ENCODE results near the gene SMS.

DNA sequence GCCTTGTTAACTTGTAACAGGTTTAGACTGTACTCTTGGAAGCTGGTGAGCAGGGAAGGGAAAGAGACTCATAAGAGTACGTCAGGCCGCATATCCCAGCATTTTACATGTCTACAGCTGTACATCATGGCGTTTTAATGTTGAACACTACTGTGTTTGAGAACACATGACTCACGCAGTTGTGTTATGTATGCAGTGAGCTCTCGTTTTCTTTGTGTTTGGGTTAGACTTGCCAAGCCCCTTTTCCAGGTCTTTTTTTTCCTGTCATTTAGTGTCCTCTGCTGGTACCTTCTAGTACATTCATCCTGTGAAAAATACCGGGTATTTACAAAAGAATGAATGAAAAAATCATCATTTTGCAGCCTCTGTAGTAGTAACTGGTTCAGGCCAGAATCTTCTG, 35.3 kb downstream of the SMS start:
- TF ChIP-seq POLR2AphosphoS5 (IDR thresholded peaks at IDR 0.05; ENCODE audit: low read depth, low read length) (no peak), TCF7 (IDR thresholded peaks at IDR 0.05; ENCODE audit: low read depth) (no peak), CC2D1A (CRISPR knock-in tag; IDR thresholded peaks at IDR 0.05) (no peak), HNF4A (CRISPR knock-in tag; IDR thresholded peaks at IDR 0.05) (no peak), BRCA1 (CRISPR knock-in tag; IDR thresholded peaks at IDR 0.05) (no peak)
- TF ChIP-seq, protein P1, sequence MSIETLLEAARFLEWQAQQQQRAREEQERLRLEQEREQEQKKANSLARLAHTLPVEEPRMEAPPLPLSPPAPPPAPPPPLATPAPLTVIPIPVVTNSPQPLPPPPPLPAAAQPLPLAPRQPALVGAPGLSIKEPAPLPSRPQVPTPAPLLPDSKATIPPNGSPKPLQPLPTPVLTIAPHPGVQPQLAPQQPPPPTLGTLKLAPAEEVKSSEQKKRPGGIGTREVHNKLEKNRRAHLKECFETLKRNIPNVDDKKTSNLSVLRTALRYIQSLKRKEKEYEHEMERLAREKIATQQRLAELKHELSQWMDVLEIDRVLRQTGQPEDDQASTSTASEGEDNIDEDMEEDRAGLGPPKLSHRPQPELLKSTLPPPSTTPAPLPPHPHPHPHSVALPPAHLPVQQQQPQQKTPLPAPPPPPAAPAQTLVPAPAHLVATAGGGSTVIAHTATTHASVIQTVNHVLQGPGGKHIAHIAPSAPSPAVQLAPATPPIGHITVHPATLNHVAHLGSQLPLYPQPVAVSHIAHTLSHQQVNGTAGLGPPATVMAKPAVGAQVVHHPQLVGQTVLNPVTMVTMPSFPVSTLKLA (IDR thresholded peaks at IDR 0.05), result no peak
- TF ChIP-seq, protein P2, sequence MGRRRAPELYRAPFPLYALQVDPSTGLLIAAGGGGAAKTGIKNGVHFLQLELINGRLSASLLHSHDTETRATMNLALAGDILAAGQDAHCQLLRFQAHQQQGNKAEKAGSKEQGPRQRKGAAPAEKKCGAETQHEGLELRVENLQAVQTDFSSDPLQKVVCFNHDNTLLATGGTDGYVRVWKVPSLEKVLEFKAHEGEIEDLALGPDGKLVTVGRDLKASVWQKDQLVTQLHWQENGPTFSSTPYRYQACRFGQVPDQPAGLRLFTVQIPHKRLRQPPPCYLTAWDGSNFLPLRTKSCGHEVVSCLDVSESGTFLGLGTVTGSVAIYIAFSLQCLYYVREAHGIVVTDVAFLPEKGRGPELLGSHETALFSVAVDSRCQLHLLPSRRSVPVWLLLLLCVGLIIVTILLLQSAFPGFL (CRISPR knock-in tag; IDR thresholded peaks at IDR 0.05), result no peak
- TF ChIP-seq, protein P3, sequence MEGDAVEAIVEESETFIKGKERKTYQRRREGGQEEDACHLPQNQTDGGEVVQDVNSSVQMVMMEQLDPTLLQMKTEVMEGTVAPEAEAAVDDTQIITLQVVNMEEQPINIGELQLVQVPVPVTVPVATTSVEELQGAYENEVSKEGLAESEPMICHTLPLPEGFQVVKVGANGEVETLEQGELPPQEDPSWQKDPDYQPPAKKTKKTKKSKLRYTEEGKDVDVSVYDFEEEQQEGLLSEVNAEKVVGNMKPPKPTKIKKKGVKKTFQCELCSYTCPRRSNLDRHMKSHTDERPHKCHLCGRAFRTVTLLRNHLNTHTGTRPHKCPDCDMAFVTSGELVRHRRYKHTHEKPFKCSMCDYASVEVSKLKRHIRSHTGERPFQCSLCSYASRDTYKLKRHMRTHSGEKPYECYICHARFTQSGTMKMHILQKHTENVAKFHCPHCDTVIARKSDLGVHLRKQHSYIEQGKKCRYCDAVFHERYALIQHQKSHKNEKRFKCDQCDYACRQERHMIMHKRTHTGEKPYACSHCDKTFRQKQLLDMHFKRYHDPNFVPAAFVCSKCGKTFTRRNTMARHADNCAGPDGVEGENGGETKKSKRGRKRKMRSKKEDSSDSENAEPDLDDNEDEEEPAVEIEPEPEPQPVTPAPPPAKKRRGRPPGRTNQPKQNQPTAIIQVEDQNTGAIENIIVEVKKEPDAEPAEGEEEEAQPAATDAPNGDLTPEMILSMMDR (CRISPR knock-in tag; IDR thresholded peaks at IDR 0.05), result no peak
- TF ChIP-seq, protein P4, sequence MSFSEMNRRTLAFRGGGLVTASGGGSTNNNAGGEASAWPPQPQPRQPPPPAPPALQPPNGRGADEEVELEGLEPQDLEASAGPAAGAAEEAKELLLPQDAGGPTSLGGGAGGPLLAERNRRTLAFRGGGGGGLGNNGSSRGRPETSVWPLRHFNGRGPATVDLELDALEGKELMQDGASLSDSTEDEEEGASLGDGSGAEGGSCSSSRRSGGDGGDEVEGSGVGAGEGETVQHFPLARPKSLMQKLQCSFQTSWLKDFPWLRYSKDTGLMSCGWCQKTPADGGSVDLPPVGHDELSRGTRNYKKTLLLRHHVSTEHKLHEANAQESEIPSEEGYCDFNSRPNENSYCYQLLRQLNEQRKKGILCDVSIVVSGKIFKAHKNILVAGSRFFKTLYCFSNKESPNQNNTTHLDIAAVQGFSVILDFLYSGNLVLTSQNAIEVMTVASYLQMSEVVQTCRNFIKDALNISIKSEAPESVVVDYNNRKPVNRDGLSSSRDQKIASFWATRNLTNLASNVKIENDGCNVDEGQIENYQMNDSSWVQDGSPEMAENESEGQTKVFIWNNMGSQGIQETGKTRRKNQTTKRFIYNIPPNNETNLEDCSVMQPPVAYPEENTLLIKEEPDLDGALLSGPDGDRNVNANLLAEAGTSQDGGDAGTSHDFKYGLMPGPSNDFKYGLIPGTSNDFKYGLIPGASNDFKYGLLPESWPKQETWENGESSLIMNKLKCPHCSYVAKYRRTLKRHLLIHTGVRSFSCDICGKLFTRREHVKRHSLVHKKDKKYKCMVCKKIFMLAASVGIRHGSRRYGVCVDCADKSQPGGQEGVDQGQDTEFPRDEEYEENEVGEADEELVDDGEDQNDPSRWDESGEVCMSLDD (CRISPR knock-in tag; IDR thresholded peaks at IDR 0.05; ENCODE audit: borderline replicate concordance), result no peak

Data from HepG2 (cell line).